Retinal pigment epithelial cell (primary cell): ENCODE data around the gene C1QTNF8.

Experiments
- DNase-seq: peaks from one replicate; pipeline ENCODE4 v3.0.0-alpha.2; 2010; ENCODE audit warnings: low read depth
- H3K4me3 ChIP-seq: 2 replicates; pipeline ENCODE4 v1.5.1; 2011; ENCODE audit warnings: mild to moderate bottlenecking, low read length, control low read depth, moderate library complexity
- TF ChIP-seq, protein P1 (sequence below): conservative IDR thresholded peaks from 2 replicates; pipeline ENCODE4 v1.5.1; 2011; ENCODE audit warnings: low read depth, low read length, control low read depth, inconsistent platforms

Gene C1QTNF8

DNA sequence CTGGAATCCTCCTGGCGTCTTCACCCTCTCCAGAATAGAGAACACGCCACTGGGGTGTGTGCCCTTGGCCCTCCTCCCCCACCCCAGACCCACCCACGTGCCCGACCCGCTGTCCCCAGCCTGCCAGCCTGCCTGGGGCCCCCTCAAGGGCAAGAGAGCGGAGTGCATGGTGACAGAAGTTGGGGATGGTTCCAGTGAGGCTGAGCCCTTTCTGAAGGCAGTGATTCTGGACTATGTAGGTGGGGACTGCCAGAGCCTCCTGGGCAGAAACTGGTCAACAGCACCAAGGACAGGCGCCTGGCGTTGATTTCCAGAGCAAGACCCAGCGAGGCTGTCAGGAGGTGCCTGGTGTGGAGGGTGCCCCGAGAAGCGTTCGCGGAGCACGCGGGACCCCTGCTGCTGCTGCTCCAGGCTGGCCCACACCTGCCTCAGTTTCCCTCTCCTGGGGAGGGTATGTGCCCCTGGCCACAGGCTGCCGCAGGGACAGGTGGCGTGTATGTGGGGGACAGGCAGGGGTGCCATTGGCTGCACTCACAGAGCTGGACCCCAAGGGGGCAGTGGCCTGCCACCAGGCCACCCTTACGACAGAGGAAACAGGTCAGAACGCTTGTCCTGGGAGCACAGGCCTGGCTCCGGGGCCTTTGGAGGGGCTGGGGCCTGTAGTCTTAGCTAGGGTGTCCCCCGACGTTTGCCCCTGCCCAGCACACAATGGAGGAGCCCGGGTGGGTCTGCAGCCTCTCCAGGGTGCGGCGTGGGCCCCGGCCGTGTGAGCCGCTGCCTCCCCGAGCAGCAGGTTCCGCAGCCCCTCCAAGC lies 22.3 kb downstream of the C1QTNF8 start:
- TF ChIP-seq, protein P1, sequence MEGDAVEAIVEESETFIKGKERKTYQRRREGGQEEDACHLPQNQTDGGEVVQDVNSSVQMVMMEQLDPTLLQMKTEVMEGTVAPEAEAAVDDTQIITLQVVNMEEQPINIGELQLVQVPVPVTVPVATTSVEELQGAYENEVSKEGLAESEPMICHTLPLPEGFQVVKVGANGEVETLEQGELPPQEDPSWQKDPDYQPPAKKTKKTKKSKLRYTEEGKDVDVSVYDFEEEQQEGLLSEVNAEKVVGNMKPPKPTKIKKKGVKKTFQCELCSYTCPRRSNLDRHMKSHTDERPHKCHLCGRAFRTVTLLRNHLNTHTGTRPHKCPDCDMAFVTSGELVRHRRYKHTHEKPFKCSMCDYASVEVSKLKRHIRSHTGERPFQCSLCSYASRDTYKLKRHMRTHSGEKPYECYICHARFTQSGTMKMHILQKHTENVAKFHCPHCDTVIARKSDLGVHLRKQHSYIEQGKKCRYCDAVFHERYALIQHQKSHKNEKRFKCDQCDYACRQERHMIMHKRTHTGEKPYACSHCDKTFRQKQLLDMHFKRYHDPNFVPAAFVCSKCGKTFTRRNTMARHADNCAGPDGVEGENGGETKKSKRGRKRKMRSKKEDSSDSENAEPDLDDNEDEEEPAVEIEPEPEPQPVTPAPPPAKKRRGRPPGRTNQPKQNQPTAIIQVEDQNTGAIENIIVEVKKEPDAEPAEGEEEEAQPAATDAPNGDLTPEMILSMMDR: peak; percentile 33
- DNase-seq: no peak
- H3K4me3 ChIP-seq: no peak overlapping the region

- no peak for DNase-seq
- H3K4me3 ChIP-seq: no peak overlapping the region
- TF ChIP-seq, protein P1: no peak
These were observed 22.8 kb downstream of the C1QTNF8 start for GRCh38 chr16:1073262-1073558.

DNA sequence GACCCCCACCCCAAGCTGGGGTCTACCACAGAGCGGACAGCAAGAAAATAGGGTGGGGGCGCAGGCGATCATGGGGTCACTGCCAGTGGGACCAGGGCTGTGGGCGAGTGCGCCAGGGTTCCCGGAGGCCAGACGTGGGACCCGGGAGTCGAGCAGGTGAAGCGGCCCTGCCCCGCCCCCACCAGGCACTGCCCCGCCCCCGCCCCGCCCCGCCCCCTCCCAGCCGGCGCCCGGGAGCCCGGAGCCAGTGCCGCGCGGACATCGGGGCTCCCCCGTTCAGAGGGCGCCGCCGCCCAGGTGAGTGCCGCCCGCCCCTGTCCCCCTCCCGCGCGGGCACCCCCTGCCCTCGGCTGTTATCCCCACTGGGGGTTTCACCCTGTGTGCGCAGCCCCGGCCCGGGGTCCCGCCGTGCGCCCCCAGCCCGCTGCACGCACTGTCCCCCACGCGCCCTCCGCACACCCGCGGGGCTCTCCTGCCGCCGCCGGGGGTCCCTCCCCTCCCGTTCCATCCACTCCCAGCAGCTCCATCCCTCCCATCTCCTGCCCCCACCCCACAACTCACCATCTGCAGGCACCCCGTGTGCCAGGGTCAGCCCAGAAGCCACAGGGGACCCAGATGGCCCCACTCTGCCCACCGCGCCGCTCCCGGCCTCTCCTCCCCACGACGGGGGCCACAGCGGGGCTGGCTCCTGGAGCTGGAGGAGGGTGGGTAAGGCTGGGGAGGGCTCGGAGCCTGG lies 23.4 kb downstream of the C1QTNF8 start, which contains the start of gene SSTR5:
TSS of gene SSTR5 (plus strand) at position 222 of the 736 bp plus-strand sequence. CDS start 6,122 bp downstream, outside the sequence.
- no peak for DNase-seq
- H3K4me3 ChIP-seq: no peak within 1 kb of the TSS
- TF ChIP-seq, protein P1: no peak

- no peak overlapping the region for H3K4me3 ChIP-seq
- TF ChIP-seq, protein P1: no peak
- no peak for DNase-seq
These were observed 24.4 kb downstream of the C1QTNF8 start for GRCh38 chr16:1071561-1072225.

DNA sequence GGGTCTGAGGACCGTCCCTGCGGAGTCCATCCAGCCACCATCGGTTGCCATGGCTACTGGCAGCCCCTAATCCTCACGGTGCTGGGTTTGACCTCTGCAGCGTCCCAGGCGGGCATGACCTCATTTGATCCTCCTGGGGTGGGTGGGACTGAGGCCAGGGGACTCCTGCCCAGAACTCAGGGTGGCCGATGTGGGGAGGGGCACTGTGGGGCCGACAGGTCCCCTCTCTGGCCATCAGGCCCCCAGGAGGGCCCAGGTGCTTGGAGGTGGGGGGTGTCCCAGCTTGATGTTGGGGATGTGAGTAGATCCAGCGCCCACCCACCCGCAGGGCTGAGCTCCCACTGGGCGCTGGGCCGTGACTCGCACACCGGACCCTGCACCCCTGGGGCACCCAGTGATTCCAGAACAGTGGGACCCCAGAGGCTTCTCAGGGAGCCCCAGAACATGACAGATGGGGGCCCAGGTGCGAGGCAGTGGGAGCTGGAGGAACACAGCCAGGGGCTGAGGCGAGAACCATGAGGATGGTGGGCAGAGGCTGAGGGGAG lies 25.1 kb downstream of the C1QTNF8 start:
- TF ChIP-seq, protein P1: no peak
- no peak overlapping the region for H3K4me3 ChIP-seq
- no peak for DNase-seq

DNA sequence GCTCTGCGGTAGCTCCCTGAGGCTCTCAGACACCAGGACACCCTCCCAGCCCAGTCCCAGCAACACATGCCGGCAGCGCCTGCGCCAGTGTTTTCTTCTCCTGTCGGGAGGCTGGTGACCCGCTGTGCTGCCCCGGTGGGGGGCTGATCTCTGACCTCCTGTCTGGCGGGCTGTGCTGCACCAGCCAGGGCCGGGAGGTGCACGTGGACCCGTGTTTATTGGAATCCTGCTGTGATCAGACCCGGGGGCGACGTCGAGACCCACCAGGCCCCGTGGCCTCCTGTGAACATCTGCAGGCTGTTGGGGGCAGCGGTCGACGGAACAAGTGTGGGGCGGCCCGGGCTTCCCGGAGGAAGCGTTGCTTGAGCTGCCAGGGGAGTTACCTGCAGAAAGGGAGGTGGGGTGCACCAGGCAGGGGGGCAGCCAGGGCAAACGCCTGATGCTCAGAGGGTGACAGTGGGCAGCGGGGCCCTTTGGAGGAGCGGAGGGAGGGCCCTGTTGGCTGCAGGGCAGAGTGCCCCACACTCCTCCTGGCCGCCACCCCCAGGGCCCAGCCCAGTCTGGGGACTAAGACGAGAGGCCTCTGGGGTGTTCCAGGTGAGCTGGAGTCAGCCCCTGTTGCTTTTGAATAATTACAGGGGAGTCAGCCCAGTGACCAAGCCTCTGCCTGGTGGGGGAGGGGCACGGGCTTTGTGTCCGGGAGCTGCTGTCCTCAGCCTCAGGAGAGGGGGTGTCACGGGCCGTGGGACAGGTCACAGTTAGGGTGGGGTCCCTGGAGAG lies 25.8 kb downstream of the C1QTNF8 start:
- no peak overlapping the region for H3K4me3 ChIP-seq

More for the DNA sequence above, 25.8 kb downstream of the C1QTNF8 start:
- no peak for DNase-seq
- TF ChIP-seq, protein P1: no peak
